ENCODE measurements around the gene ASB13. TPM values are rescaled to one million over a fixed set of nuclear protein-coding genes. Genes with fewer than 3 reads are reported as not detected.
A peak's percentile ranks its signal among the peaks of the same experiment; 100 is the strongest.

ASB13 gene
- polyA plus RNA-seq, 3 donors: 13.3 to 44.1 (median 37.8) TPM

DNA sequence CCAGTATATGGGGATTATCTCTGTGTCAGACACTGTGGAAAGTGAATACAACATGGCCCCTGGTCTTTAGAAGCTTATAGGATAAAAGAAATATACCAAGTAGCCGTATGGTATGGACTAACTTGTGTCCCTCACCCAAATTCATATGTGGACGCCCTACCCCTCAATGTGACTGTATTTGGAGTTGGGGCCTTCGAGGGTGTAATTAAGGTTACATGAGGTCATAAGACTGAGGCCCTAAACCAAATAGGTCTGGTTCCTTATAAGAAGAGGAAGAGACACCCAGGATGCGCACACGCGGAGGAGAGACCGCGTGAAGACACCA lies 36.3 kb downstream of the ASB13 start:
- no peaks in the 10 kb centered on the region for H3K36me3 ChIP-seq (replicated peaks in 1 of 2; ENCODE audit: control insufficient read depth in 1 of 2, insufficient read depth in 2 of 2, low read length in 2 of 2)
- H3K4me3 ChIP-seq (replicated peaks in 1 of 3; ENCODE audit: low read depth in 2 of 3, low read length in 3 of 3): no peak overlapping the region
- Mint-ChIP-seq H3K4me3 (no peak overlapping the region), H3K27ac (no peak overlapping the region), H3K9me3 (no peaks in the 10 kb centered on the region), H3K27me3 (ENCODE audit: low read depth in 3 of 3) (peaks cover 4 to 8% (median 6%) of the 10 kb centered on the region in 3 donors), H3K4me1 (peaks cover 8% of the 10 kb centered on the region), H3K36me3 (no peaks in the 10 kb centered on the region)
- H4K20me1 ChIP-seq (ENCODE audit: insufficient read depth, low read length): no peaks in the 10 kb centered on the region
- DNase-seq: no peak
- peak overlapping the region; percentile 6 for H2AFZ ChIP-seq (ENCODE audit: insufficient read depth, low read depth, low read length, poor library complexity, severe bottlenecking)
- H3K4me1 ChIP-seq (ENCODE audit: control insufficient read depth in 1 of 2, insufficient read depth in 2 of 2, low read length in 2 of 2): no peaks in the 10 kb centered on the region
- no peaks in the 10 kb centered on the region for H3K79me2 ChIP-seq (ENCODE audit: insufficient read depth, low read length)
- no peak overlapping the region for H3K9ac ChIP-seq (ENCODE audit: insufficient read depth, low read length, poor library complexity, severe bottlenecking)
- no peak overlapping the region for H3K4me2 ChIP-seq (replicated peaks; ENCODE audit: extremely low read depth, low read length, poor library complexity, severe bottlenecking)
- 94% methylated on average over 5 of the region's 8 CpGs for WGBS (ENCODE audit: insufficient coverage)
- H3K27ac ChIP-seq (ENCODE audit: low read depth in 1 of 2, low read length in 2 of 2): no peak overlapping the region
- no peaks in the 10 kb centered on the region for H3K9me3 ChIP-seq (replicated peaks in 1 of 2; ENCODE audit: control insufficient read depth in 1 of 2, insufficient read depth in 1 of 2, low read length in 2 of 2)
- TF ChIP-seq, protein P1, sequence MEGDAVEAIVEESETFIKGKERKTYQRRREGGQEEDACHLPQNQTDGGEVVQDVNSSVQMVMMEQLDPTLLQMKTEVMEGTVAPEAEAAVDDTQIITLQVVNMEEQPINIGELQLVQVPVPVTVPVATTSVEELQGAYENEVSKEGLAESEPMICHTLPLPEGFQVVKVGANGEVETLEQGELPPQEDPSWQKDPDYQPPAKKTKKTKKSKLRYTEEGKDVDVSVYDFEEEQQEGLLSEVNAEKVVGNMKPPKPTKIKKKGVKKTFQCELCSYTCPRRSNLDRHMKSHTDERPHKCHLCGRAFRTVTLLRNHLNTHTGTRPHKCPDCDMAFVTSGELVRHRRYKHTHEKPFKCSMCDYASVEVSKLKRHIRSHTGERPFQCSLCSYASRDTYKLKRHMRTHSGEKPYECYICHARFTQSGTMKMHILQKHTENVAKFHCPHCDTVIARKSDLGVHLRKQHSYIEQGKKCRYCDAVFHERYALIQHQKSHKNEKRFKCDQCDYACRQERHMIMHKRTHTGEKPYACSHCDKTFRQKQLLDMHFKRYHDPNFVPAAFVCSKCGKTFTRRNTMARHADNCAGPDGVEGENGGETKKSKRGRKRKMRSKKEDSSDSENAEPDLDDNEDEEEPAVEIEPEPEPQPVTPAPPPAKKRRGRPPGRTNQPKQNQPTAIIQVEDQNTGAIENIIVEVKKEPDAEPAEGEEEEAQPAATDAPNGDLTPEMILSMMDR (IDR thresholded peaks at IDR 0.05): peak; percentile 53
- peaks cover 0 to 2% of the 10 kb centered on the region in 2 donors for H3K27me3 ChIP-seq (ENCODE audit: control insufficient read depth in 2 of 2, insufficient read depth in 2 of 2, low read length in 2 of 2)
- intact Hi-C loops (cut with micrococcal nuclease): no loop called here

DNA sequence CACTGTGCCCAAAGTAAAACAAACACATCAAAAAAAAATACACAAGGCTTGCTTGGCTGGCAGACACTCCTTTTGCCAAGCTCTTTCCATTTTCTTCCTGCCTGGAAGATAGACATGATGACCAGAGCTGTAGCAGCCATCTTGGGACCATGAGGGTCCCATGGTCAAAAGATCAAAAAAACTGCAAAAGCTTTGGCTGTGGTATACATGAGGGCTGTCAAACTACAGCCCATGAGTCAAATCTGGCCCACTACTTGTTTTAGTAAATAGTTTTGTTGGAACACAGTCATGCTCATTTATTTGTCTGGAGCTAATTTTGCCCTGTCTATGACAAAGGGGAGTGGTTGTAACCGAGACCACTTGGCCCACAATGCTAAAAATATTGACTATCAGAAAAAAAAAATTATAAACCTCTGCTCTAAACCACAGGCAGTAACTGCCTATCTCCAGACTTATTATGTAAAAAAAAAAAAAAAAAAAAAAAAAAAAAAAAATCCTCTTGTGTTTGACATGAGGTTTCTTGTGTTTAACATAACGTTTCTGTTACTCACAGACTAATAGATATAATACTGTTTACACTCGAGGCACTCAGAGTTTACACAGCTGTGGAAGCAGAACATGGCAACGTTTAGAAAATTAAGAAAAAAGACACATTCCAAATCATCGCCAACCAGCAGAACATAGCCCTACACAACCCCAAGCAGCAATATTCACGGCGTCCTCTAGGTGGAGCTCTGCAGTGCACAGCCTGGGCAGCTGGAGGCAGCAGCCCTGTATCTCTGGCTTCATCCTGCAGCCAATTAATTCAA lies 36.9 kb downstream of the ASB13 start:
- Histone ChIP-seq H3K27me3 (ENCODE audit: control insufficient read depth in 2 of 2, insufficient read depth in 2 of 2, low read length in 2 of 2) (peaks cover 0 to 2% of the 10 kb centered on the region in 2 donors), H3K36me3 (replicated peaks in 1 of 2; ENCODE audit: control insufficient read depth in 1 of 2, insufficient read depth in 2 of 2, low read length in 2 of 2) (no peaks in the 10 kb centered on the region), H3K79me2 (ENCODE audit: insufficient read depth, low read length) (no peaks in the 10 kb centered on the region), H2AFZ (ENCODE audit: insufficient read depth, low read depth, low read length, poor library complexity, severe bottlenecking) (peak overlapping the region; percentile 6), H3K4me2 (replicated peaks; ENCODE audit: extremely low read depth, low read length, poor library complexity, severe bottlenecking) (no peak overlapping the region), H3K4me1 (ENCODE audit: control insufficient read depth in 1 of 2, insufficient read depth in 2 of 2, low read length in 2 of 2) (no peaks in the 10 kb centered on the region), H3K27ac (ENCODE audit: low read depth in 1 of 2, low read length in 2 of 2) (no peak overlapping the region), H3K9ac (ENCODE audit: insufficient read depth, low read length, poor library complexity, severe bottlenecking) (no peak overlapping the region), H4K20me1 (ENCODE audit: insufficient read depth, low read length) (no peaks in the 10 kb centered on the region), H3K4me3 (replicated peaks in 1 of 3; ENCODE audit: low read depth in 2 of 3, low read length in 3 of 3) (no peak overlapping the region), H3K9me3 (replicated peaks in 1 of 2; ENCODE audit: control insufficient read depth in 1 of 2, insufficient read depth in 1 of 2, low read length in 2 of 2) (no peaks in the 10 kb centered on the region)
- Mint-ChIP-seq H3K27me3 (ENCODE audit: low read depth in 3 of 3) (peaks cover 4 to 8% (median 6%) of the 10 kb centered on the region in 3 donors), H3K27ac (no peak overlapping the region), H3K9me3 (no peaks in the 10 kb centered on the region), H3K4me1 (peaks cover 8% of the 10 kb centered on the region), H3K4me3 (no peak overlapping the region), H3K36me3 (no peaks in the 10 kb centered on the region)
- peak; percentile 60 to 64 (median 60) for DNase-seq
- TF ChIP-seq, protein P1 (IDR thresholded peaks at IDR 0.05): peak; percentile 85
- intact Hi-C loops (cut with micrococcal nuclease): loop anchor here (5.0 to 10.0 kb wide), 2 partner anchors 187 to 785 kb away; no protein-coding TSS in a partner anchor
- 0% methylated on average over 2 of the region's 7 CpGs for WGBS (ENCODE audit: insufficient coverage)

Measured in CD14-positive monocyte (primary cell).